ENCODE data around the gene SLC9A5. TPM values are rescaled to one million over a fixed set of nuclear protein-coding genes. Genes with fewer than 3 reads are reported as not detected.

The SLC9A5 gene
- total RNA-seq, 2 experiments from 2014 or later = 5.9 to 6.1 TPM

DNA sequence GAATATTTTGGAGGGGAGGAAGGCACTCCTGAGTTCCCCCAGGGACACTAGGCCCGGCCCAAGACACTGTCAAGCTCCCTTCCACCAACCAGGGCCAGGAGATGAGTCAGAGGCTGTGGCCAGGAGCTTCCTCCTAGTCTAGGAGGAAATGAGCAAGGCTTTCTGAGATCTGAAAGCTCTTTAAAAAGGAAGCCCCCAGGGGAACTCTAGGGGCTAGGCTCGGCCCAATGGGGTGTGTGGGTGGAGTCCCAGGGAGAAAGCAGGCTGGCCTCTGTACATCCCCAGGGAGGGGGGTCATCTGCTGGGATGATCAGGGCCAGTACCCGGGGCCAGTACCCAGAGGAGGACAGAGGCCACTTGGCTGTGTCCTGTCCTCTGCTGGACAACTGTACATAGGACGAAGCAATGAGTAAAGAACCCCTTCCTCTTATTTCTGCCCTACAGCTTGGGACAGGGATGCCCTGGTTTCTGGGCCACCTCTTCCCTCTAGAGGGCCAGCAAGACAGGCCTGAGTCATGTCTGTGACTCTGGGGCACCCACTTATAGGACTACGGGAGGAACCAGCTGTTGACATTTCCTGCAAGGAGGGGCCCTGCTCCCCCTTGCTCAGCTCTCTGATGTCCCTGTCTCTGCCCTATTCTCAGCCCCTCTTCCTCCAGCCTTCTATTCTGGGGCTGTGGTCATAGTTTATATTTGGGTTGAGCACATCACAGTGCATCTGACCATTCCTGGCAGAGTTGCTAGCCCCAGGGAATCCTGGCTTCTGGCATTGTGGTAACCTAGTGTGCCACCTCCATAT is 4.2 kb upstream of the SLC9A5 start:
- H3K4me1 Mint-ChIP-seq (ENCODE audit: low read depth) = peaks cover 57% of the 10 kb centered on the region
- POLR2A ChIA-PET = interaction anchor here (0.7 to 5.0 kb wide), 11 partner anchors 9 to 259 kb away, joined by 3 to 37 read pairs (median 3); partner anchors contain the start of genes E2F4, PLEKHG4 and TMEM208
- intact Hi-C loops (cut with micrococcal nuclease) = loop anchor here (1.0 to 10.0 kb wide), 4 partner anchors 8 to 420 kb away; partner anchors contain the start of genes ACD, ATP6V0D1, C16orf86 and ENKD1
- peak overlapping the region; percentile 94 for H3K27ac Mint-ChIP-seq
- DNase-seq = peak; percentile 92
- CTCF ChIA-PET = interaction anchor here (0.6 to 2.3 kb wide), 16 partner anchors 9 to 237 kb away, joined by 3 to 15 read pairs (median 4); partner anchors contain the start of genes ATP6V0D1, E2F4, ELMO3 and NOL3
- no peaks in the 10 kb centered on the region for H3K9me3 Mint-ChIP-seq
- peaks cover under 1% of the 10 kb centered on the region for H3K27me3 Mint-ChIP-seq
- H3K36me3 Mint-ChIP-seq = peaks cover 5% of the 10 kb centered on the region
- peak overlapping the region; percentile 90 for H3K4me3 Mint-ChIP-seq

DNA sequence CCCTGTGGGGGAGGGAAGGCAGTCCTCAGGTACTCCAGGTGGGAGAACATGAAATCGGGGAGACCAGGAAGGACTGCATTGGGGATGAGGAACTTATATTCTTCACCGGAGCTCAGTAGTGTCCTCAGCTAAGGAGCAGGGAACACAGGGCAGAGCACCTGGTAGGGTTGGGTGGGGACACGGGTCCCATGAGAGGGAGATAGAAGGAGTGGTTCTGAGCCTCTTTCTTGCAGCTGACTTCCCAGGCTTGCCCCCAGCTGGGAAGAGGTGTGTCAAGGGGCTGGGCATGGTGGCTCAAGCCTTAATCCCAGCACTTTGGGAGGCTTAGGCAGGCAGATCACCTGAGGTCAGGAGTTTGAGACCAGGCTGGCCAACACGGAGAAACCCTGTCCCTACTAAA is 3.6 kb upstream of the SLC9A5 start:
- Mint-ChIP-seq H3K4me3 (peak overlapping the region; percentile 90), H3K9me3 (no peaks in the 10 kb centered on the region), H3K27me3 (peaks cover 1% of the 10 kb centered on the region), H3K36me3 (peaks cover 4% of the 10 kb centered on the region), H3K4me1 (ENCODE audit: low read depth) (peaks cover 58% of the 10 kb centered on the region), H3K27ac (peak overlapping the region; percentile 94)
- ChIA-PET CTCF (interaction anchor here (0.6 to 1.9 kb wide), 9 partner anchors 9 to 236 kb away, joined by 3 to 15 read pairs (median 4); partner anchors contain the start of genes ATP6V0D1, E2F4, PLEKHG4 and TMEM208), POLR2A (interaction anchor here (1.0 to 5.0 kb wide), 5 partner anchors 9 to 53 kb away, joined by 3 to 37 read pairs (median 9); partner anchors contain the start of genes E2F4, PLEKHG4 and TMEM208)
- intact Hi-C loops (cut with micrococcal nuclease) = loop anchor here (10.0 kb wide), 1 partner anchor 420 kb away; the partner anchor contains the start of genes ACD, C16orf86, ENKD1 and PARD6A
- no peak for DNase-seq

DNA sequence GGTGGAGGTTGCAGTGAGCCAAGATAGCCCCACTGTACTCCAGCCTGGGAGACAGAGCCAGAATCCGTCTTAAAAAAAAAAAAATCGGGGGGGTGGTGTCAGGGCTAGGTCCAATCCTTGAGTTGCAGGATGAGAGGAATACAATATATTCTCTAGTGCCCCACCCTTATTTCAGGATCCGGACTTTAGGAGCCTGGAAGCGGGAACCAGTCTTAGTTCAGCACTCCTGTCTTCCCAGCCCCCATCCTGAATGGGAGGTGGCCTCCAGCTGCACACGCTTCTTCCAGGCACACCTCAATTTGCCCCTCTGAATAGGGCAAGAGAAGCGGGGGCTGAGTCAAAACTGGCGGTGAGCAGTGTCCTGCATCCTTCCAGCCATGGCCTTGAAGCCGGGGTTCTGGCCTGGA is 3.1 kb upstream of the SLC9A5 start:
- POLR2A ChIA-PET = interaction anchor here (1.0 to 5.0 kb wide), 4 partner anchors 10 to 33 kb away, joined by 3 to 37 read pairs (median 10); partner anchors contain the start of genes PLEKHG4 and TMEM208
- Mint-ChIP-seq H3K4me3 (peak overlapping the region; percentile 90), H3K27me3 (peaks cover 1% of the 10 kb centered on the region), H3K4me1 (ENCODE audit: low read depth) (peaks cover 56% of the 10 kb centered on the region), H3K9me3 (no peaks in the 10 kb centered on the region), H3K36me3 (peaks cover 4% of the 10 kb centered on the region), H3K27ac (peak overlapping the region; percentile 94)
- CTCF ChIA-PET = interaction anchor here (0.7 to 2.0 kb wide), 5 partner anchors 8 to 236 kb away, joined by 4 to 7 read pairs (median 5); partner anchors contain the start of genes ATP6V0D1, PLEKHG4 and TPPP3
- intact Hi-C loops (cut with micrococcal nuclease) = loop anchor here (2.0 to 10.0 kb wide), 4 partner anchors 33 to 419 kb away; partner anchors contain the start of genes ACD, C16orf86, ENKD1 and FBXL8
- DNase-seq = no peak

DNA sequence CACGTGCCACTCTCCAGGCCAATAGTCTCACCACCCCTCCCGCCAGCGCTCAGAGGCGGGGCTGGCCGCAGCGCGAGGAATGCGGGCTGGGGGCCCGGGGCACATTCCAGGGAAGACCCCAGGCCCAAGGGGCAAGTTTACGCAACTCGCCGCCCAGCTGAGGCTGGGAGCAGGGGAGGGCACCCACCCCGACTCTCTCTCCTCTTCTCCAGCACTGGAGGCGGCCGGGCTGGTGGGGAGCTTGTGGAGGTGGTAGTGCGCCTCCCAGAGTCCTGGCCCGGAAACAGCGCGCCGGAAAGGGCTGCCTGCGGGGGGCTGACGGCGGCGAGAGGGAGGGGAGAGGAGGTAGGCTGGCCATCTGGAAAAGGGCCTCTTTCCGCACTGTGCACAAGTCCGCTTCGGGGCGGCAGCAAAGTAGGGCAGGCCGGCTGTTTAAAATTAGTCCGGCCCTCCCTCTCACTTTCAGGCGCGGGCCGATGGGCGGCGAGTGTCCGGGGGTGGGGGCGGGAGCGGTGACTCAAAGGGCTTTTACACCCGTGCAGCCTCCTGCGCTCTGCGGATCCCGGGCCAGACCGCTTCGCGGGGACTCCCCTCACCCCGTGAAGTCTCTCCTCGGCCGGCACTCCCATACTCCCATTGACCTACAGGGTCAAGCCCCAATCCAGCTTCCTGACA is 2.6 kb upstream of the SLC9A5 start:
- CTCF ChIA-PET = interaction anchor here (1.0 to 2.0 kb wide), 2 partner anchors 9 to 147 kb away, joined by 4 to 7 read pairs; partner anchors contain the start of gene TPPP3
- H3K4me1 Mint-ChIP-seq (ENCODE audit: low read depth) = peaks cover 52% of the 10 kb centered on the region
- POLR2A ChIA-PET = interaction anchor here (1.1 to 5.0 kb wide), 3 partner anchors 19 to 317 kb away, joined by 3 to 37 read pairs (median 3); partner anchors contain the start of genes ATP6V0D1 and TMEM208
- H3K36me3 Mint-ChIP-seq = peaks cover 4% of the 10 kb centered on the region
- H3K27me3 Mint-ChIP-seq = peaks cover 1% of the 10 kb centered on the region
- DNase-seq = peak; percentile 76
- no peaks in the 10 kb centered on the region for H3K9me3 Mint-ChIP-seq
- intact Hi-C loops (cut with micrococcal nuclease) = loop anchor here (2.0 to 10.0 kb wide), 4 partner anchors 33 to 419 kb away; partner anchors contain the start of genes ACD, C16orf86, ENKD1 and FBXL8
- peak overlapping the region; percentile 86 for H3K27ac Mint-ChIP-seq
- H3K4me3 Mint-ChIP-seq = peak overlapping the region; percentile 90

DNA sequence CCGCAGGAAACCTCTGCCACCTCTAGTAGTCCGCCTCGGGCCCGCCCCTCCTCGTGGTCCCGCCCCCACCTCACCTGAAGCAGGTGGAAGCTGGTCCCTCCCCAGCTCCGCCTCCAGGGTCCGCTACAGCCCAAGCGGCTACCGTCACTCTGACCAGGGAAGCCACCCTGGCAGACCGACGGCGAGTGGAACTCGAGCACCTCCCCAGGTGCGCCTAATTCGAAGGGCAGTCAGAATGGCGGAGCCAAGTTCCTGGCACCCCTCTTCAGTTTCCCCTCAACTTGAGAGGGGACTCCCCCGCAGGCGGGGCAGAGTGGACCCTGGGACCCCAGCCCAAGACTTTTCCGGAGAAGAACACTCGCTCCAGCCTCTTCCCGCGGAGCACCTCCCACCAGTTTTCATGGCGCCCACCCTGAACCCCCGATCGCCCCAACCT is 2.0 kb upstream of the SLC9A5 start:
- no peak for DNase-seq
- H3K27ac Mint-ChIP-seq = peak overlapping the region; percentile 86
- H3K36me3 Mint-ChIP-seq = peaks cover 4% of the 10 kb centered on the region
- peaks cover 47% of the 10 kb centered on the region for H3K4me1 Mint-ChIP-seq (ENCODE audit: low read depth)
- CTCF ChIA-PET = interaction anchor here (1.0 to 2.0 kb wide), 5 partner anchors 9 to 147 kb away, joined by 4 to 10 read pairs (median 7); partner anchors contain the start of genes TMEM208 and TPPP3
- H3K9me3 Mint-ChIP-seq = no peaks in the 10 kb centered on the region
- POLR2A ChIA-PET = interaction anchor here (0.8 to 5.0 kb wide), 6 partner anchors 10 to 316 kb away, joined by 3 to 37 read pairs (median 3); partner anchors contain the start of genes ATP6V0D1, E2F4, MATCAP1 and TMEM208
- peak overlapping the region; percentile 90 for H3K4me3 Mint-ChIP-seq
- H3K27me3 Mint-ChIP-seq = peaks cover 1% of the 10 kb centered on the region
- intact Hi-C loops (cut with micrococcal nuclease) = loop anchor here (1.0 to 10.0 kb wide), 6 partner anchors 19 to 418 kb away; partner anchors contain the start of genes ACD, C16orf86, CTCF and ENKD1

DNA sequence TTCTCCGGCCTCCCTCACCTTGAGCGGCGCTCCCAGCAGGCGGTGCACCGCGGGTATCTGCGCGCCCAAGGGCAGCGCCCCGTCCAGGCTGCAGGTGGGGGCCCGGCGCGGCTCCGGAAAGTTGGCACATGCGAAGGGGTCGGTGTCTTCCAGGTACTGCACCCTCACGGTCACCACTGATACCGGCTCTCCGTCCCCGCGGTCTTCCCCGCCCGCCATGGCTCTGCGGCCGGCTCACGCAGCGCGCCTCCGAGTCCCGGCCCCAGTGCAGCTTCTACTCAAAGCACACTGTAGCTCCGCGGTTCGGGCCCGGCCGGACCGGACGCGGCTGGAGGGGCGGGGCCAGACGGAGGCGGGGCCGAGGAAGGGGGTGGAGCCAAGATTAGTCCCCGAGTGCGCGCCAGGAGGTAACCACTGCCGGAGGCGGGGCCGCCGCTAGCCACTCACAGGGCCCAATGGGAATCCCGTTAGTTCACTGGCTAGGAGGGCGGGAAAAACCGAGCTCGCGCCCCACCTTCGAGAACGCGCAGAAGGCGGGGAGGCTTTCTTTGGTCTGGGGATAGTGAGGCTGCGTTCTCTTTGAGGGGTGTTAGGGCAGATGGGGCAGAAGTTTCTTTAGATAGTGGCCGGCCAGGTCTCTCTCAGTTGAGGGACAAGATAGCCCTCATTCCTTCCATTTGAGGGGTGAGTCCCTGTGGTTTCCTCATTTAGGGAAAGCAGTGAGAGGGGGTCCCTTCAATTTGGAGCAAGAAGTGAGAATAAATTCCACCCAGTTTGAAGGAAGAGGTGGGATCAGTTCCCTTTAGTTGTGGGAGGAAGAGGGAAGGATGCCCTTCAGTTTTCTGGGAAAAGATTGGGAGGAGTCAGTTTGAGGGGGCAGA is 1.3 kb upstream of the SLC9A5 start, which contains the start of gene FHOD1:
FHOD1 (minus strand) TSS at position 290 of the 881 bp plus-strand sequence; CDS start at position 219, 71 bp downstream.
- peak within 1 kb of the TSS; percentile 86 for H3K27ac Mint-ChIP-seq
- CTCF ChIA-PET = interaction anchor here (1.0 to 2.0 kb wide), 8 partner anchors 9 to 184 kb away, joined by 3 to 10 read pairs (median 6); partner anchors contain the start of genes TMEM208 and TPPP3

DNA sequence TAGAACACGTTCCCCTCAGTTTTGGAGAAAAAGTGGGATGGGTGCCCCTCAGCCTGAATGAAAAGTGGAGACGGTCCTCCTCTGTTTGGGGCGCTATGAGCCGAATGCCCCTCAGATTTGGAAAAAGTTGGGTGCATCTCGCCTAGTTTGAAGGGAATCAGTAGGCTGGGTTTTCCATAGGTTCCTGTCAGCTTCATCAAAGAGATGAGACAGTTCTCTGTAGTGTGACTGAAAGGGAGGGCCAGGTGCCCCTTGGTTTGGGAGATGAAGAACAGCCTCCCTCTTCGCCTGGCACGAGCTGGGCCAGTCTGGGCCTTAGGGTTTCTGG is 742 bp upstream of the SLC9A5 start:
- Mint-ChIP-seq H3K4me1 (ENCODE audit: low read depth) (peaks cover 41% of the 10 kb centered on the region), H3K9me3 (no peaks in the 10 kb centered on the region), H3K27ac (peak overlapping the region; percentile 86), H3K36me3 (peaks cover 4% of the 10 kb centered on the region), H3K4me3 (peak overlapping the region; percentile 90), H3K27me3 (peaks cover 1% of the 10 kb centered on the region)
- ChIA-PET CTCF (interaction anchor here (1.0 to 2.9 kb wide), 8 partner anchors 9 to 184 kb away, joined by 3 to 14 read pairs (median 6); partner anchors contain the start of gene TPPP3), POLR2A (interaction anchor here (0.6 to 5.0 kb wide), 8 partner anchors 12 to 234 kb away, joined by 3 to 37 read pairs (median 4); partner anchors contain the start of gene TMEM208)
- no peak for DNase-seq
- intact Hi-C loops (cut with micrococcal nuclease) = loop anchor here (10.0 kb wide), 1 partner anchor 417 kb away; the partner anchor contains the start of genes ACD, C16orf86, ENKD1 and PARD6A

More for the DNA sequence above, 1.3 kb upstream of the SLC9A5 start, which contains the start of gene FHOD1:
- Mint-ChIP-seq H3K4me1 (ENCODE audit: low read depth) (peaks cover 44% of the 10 kb centered on the region), H3K4me3 (peak within 1 kb of the TSS; percentile 90), H3K27me3 (peaks cover 1% of the 10 kb centered on the region), H3K9me3 (no peaks in the 10 kb centered on the region), H3K36me3 (peaks cover 4% of the 10 kb centered on the region)
- DNase-seq = peak; percentile 99
- POLR2A ChIA-PET = interaction anchor here (0.8 to 5.0 kb wide), 10 partner anchors 11 to 316 kb away, joined by 3 to 37 read pairs (median 3); partner anchors contain the start of genes ATP6V0D1, E2F4, MATCAP1 and TMEM208
- intact Hi-C loops (cut with micrococcal nuclease) = loop anchor here (1.0 to 10.0 kb wide), 6 partner anchors 20 to 417 kb away; partner anchors contain the start of genes ACD, C16orf86, CTCF and ENKD1

DNA sequence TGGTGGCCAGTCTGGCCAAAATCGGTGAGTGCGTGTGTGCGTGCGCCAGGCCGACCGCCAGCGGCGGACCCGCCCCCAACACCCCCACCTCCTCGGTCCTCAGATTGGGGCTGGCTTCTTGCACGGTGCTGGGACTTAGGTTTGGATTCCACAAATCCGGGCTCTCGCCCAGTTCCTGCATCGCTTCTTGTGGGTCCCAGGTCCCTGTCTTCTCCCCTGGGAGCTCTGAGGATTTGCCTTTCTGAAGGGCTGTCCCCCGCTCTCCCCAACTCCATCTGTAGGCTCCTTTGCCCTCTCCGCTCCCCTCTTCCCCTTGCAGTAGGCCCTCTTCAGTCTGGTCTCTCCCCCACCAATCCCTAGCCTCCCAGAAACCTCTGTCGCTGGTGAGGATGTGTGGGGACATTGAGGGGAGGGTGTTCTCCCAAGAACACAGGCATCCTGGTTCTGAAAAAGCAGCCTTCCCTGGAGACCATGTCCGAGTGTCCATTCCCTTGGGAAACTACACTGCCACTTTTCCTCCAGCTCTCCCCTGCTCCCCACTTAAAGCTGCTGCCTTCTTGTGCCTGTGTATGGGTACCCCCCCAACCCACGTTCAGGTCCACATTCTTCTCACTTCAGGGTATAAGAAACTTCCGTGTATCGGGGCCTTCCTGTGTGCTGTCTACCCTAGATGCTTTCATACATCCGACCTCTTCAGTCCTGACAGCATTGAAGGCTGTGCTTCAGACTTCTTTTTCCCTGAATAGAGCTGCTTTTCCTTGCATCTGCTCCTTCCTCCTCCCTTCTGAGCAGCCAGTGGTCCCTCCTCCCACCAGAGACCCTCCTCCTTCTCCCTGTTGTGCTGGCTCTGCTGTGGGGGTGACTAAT is 632 bp downstream of the SLC9A5 start:
- H3K4me1 Mint-ChIP-seq (ENCODE audit: low read depth) = peaks cover 29% of the 10 kb centered on the region
- no peak for DNase-seq
- intact Hi-C loops (cut with micrococcal nuclease) = loop anchor here (10.0 kb wide), 1 partner anchor 415 kb away; the partner anchor contains the start of genes ACD, C16orf86, ENKD1 and PARD6A
- H3K27ac Mint-ChIP-seq = no peak overlapping the region
- H3K27me3 Mint-ChIP-seq = peaks cover 1% of the 10 kb centered on the region
- H3K36me3 Mint-ChIP-seq = peaks cover 4% of the 10 kb centered on the region
- H3K9me3 Mint-ChIP-seq = no peaks in the 10 kb centered on the region
- ChIA-PET CTCF (interaction anchor here (0.6 to 2.9 kb wide), 7 partner anchors 11 to 232 kb away, joined by 3 to 14 read pairs (median 4); partner anchors contain the start of genes ATP6V0D1 and TPPP3), POLR2A (interaction anchor here (1.0 to 1.5 kb wide), 3 partner anchors 17 to 29 kb away, joined by 3 to 5 read pairs (median 4); no protein-coding TSS in a partner anchor)
- peak overlapping the region; percentile 77 for H3K4me3 Mint-ChIP-seq

DNA sequence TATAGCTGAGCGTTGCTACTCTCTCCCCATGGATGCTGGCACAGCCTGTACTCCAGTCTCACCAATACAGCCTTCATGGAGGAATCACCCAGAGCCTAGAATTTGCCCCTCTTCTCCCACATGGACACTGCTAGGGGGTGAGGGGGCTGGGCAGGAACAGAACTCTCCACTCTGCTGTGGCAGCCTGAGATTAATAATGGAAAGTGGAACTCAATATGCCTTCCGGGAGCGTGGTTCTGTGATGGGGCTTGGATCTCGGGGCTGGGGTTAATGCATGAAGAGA is 1.2 kb downstream of the SLC9A5 start:
- peaks cover 23% of the 10 kb centered on the region for H3K4me1 Mint-ChIP-seq (ENCODE audit: low read depth)
- H3K27ac Mint-ChIP-seq = no peak overlapping the region
- intact Hi-C loops (cut with micrococcal nuclease) = no loop called here
- ChIA-PET POLR2A (interaction anchor here (1.0 to 1.5 kb wide), 2 partner anchors 27 to 29 kb away, joined by 3 to 4 read pairs; no protein-coding TSS in a partner anchor), CTCF (interaction anchor here (1.0 to 2.9 kb wide), 4 partner anchors 10 to 179 kb away, joined by 3 to 14 read pairs (median 8); no protein-coding TSS in a partner anchor)
- no peak for DNase-seq
- H3K27me3 Mint-ChIP-seq = peaks cover 1% of the 10 kb centered on the region
- peak overlapping the region; percentile 77 for H3K4me3 Mint-ChIP-seq
- H3K36me3 Mint-ChIP-seq = peaks cover 2% of the 10 kb centered on the region
- H3K9me3 Mint-ChIP-seq = no peaks in the 10 kb centered on the region

All from activated CD4-positive, alpha-beta memory T cell treated with anti-CD3 and anti-CD28 coated beads for 36 hours (primary cell).